H1 (cell line): ENCODE data around the gene TRABD2B. TPM values are rescaled to one million over a fixed set of nuclear protein-coding genes. Genes with fewer than 3 reads are reported as not detected.

ENCODE experiments used
- BRCA1 ChIP-seq: IDR thresholded peaks from 2 replicates; pipeline ENCODE4 v1.6.1; 2012; ENCODE audit warnings: low read depth, low read length, improper control_type of control experiment
- CTBP2 ChIP-seq: IDR thresholded peaks from 2 replicates; pipeline ENCODE4 v1.7.0; 2011; ENCODE audit warnings: borderline replicate concordance, mild to moderate bottlenecking, moderate library complexity, mixed read lengths, low read length; ENCODE audit not compliant: insufficient read depth, insufficient read length
- EGR1 ChIP-seq: IDR thresholded peaks from 2 replicates; pipeline ENCODE4 v1.6.1; 2011; ENCODE audit warnings: low read depth, low read length, borderline replicate concordance
- EZH2 ChIP-seq: fragments of 200-600 bp; sonication (generic); IDR thresholded peaks from 2 replicates; pipeline ENCODE4 v1.7.1; 2012; ENCODE audit warnings: low read depth, mild to moderate bottlenecking, moderate library complexity, low read length, inconsistent platforms; ENCODE audit not compliant: severe bottlenecking
- KDM1A ChIP-seq: fragments of 200-600, 300-600 bp; sonication (generic); IDR thresholded peaks from 2 replicates; pipeline ENCODE4 v1.7.1; 2016; ENCODE audit warnings: mild to moderate bottlenecking, low read length, borderline replicate concordance
- POLR2A ChIP-seq, 2 experiments: IDR thresholded peaks; 1 replicate in 1 of 2; 2 replicates in 1 of 2; pipeline ENCODE4 v1.6.1; 2011; ENCODE audit warnings: low read depth in 2 of 2, low read length in 2 of 2, mild to moderate bottlenecking in 2 of 2; ENCODE audit errors: control extremely low read depth in 1 of 2
- SP4 ChIP-seq: IDR thresholded peaks from 2 replicates; pipeline ENCODE4 v1.6.1; 2012; ENCODE audit warnings: low read length, inconsistent platforms
- YY1 ChIP-seq: IDR thresholded peaks from 2 replicates; pipeline ENCODE4 v1.6.1; 2011; ENCODE audit warnings: low read depth, mild to moderate bottlenecking, low read length
- polyA plus RNA-seq, 7 experiments: library from polyadenylated mRNA; depleted of rRNA in 3 of 7; stranded (reverse) in 5 of 7; unstranded in 2 of 7; fragments of >200 nt in 5 of 7; fragments of 200-250 nt in 2 of 7; gene quantifications; 1 replicate in 5 of 7; 2 replicates in 1 of 7; 4 replicates in 1 of 7; pipeline versions ENCODE4 v1.2.1 to v1.2.3, GENCODE V29; 2011 to 2013; ENCODE audit warnings: missing spikeins in 2 of 7, mixed read lengths in 2 of 7
- total RNA-seq: library from RNA; stranded (reverse); fragmentation: NEBNext Ultra II Directional; extraction: Animal tissue kit (Norgen Biotek cat#: 25700); gene quantifications from 2 replicates; pipeline ENCODE4 v1.2.1, GENCODE V29; 2021

TRABD2B gene
- total and polyA plus RNA-seq, 2 of the 8 experiments (the other 6 are each of a cell fraction or from before 2014, with no cell fraction given), result 0.95 to 3.4 TPM

- TF ChIP-seq CTBP2 (no peak), SP4 (no peak), EZH2 (no peak), YY1 (no peak), EGR1 (no peak), POLR2A (IDR thresholded peaks at IDR 0.05; ENCODE audit: control extremely low read depth in 1 of 2, low read depth in 2 of 2, low read length in 2 of 2) (no peak), KDM1A (no peak), BRCA1 (no peak)
These were observed 144.1 kb downstream of the TRABD2B start (continued) for GRCh38 chr1:47853059-47853458.
